Brain microvascular endothelial cell (primary cell): ENCODE measurements around the gene GRID2IP.

Experiments used
- DNase-seq: peaks from one replicate; pipeline ENCODE4 v3.0.0-alpha.2; 2020
- H3K27ac ChIP-seq: fragments of 250-450 bp; sonication (Bioruptor Pico); 2 replicates; pipeline ENCODE4 v1.5.1; 2020; ENCODE audit warnings: mild to moderate bottlenecking, moderate library complexity
- H3K27me3 ChIP-seq: fragments of 250-450 bp; sonication (Bioruptor Pico); replicated peaks from 2 replicates; pipeline ENCODE4 v1.5.1; 2020; ENCODE audit warnings: mild to moderate bottlenecking
- H3K36me3 ChIP-seq: fragments of 250-450 bp; sonication (Bioruptor Pico); replicated peaks from 2 replicates; pipeline ENCODE4 v1.5.1; 2020; ENCODE audit warnings: mild to moderate bottlenecking
- H3K4me3 ChIP-seq: 2 replicates; pipeline ENCODE4 v1.5.1; 2011; ENCODE audit warnings: low read depth, mild to moderate bottlenecking, control low read depth, low read length, moderate library complexity
- in situ Hi-C: cut with HindIII; loops from 2 replicates; pipeline ENCODE4 v1.10.0; 2017; ENCODE audit warnings: low sequenced_read_pairs, low pct_ligation_motif_present
- TF ChIP-seq, protein P1 (sequence below): IDR thresholded peaks from 2 replicates; pipeline ENCODE4 v1.5.1; 2011; ENCODE audit warnings: low read depth, mild to moderate bottlenecking, moderate library complexity, low read length, control low read depth, inconsistent platforms; ENCODE audit errors: missing control alignments

GRID2IP gene

DNA sequence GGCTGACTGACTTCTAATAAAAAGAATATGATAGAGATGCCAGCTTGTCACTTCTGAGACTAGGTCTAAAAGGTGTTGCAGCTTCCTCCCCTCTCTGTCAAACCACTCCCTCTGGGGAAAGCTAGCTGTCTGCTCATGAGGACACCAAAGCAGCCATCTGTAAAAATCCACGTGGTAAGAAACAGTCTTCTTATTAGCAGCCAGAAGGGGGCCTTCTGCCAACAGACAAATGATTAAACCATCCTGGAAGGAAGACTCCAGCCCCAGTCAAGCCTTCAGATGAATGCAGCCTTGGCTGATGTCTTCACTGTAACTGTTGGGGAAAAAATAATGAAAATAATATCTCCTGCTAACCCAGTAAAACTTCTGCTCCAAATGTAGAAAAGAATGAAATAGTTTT, 61.6 kb downstream of the GRID2IP start:
- no peaks in the 10 kb centered on the region for H3K36me3 ChIP-seq
- DNase-seq = no peak
- TF ChIP-seq, protein P1, sequence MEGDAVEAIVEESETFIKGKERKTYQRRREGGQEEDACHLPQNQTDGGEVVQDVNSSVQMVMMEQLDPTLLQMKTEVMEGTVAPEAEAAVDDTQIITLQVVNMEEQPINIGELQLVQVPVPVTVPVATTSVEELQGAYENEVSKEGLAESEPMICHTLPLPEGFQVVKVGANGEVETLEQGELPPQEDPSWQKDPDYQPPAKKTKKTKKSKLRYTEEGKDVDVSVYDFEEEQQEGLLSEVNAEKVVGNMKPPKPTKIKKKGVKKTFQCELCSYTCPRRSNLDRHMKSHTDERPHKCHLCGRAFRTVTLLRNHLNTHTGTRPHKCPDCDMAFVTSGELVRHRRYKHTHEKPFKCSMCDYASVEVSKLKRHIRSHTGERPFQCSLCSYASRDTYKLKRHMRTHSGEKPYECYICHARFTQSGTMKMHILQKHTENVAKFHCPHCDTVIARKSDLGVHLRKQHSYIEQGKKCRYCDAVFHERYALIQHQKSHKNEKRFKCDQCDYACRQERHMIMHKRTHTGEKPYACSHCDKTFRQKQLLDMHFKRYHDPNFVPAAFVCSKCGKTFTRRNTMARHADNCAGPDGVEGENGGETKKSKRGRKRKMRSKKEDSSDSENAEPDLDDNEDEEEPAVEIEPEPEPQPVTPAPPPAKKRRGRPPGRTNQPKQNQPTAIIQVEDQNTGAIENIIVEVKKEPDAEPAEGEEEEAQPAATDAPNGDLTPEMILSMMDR = peak; percentile 11
- in situ Hi-C loops = no loop called here
- H3K27ac ChIP-seq = no peak overlapping the region
- no peak overlapping the region for H3K4me3 ChIP-seq
- no peaks in the 10 kb centered on the region for H3K27me3 ChIP-seq

- Histone ChIP-seq H3K27ac (no peak overlapping the region), H3K36me3 (peaks cover 12% of the 10 kb centered on the region), H3K27me3 (no peaks in the 10 kb centered on the region), H3K4me3 (no peak overlapping the region)
- no peak for DNase-seq
- TF ChIP-seq, protein P1 = no peak
- in situ Hi-C loops = no loop called here
Observed at GRCh38 chr7:6487184-6487545, 64.1 kb downstream of the GRID2IP start.

GRCh38 chr7:6486438-6487183, 64.7 kb downstream of the GRID2IP start:
- Histone ChIP-seq H3K36me3 (peaks cover 15% of the 10 kb centered on the region), H3K27me3 (no peaks in the 10 kb centered on the region), H3K4me3 (no peak overlapping the region), H3K27ac (no peak overlapping the region)
- TF ChIP-seq, protein P1 = no peak
- in situ Hi-C loops = no loop called here
- no peak for DNase-seq

DNA sequence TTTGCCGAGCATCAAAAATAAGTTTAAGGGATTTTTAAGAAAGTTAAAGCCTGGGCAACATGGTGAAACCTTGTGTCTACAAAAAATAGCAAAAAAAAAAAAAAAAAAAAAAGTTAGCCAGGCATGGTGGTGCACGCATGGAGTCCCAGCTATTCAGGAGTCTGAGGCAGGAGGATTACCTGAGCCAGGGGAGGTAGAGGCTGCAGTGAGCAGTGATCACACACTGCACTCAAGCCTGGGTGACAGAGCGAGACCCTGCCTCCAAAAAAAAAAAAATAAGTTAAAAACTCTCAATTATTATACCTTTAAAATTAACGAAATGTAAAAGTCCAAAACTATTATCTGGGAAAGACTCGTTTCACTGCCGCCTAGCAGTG, 68.5 kb downstream of the GRID2IP start:
- TF ChIP-seq, protein P1 = peak; percentile 1
- peak overlapping the region; percentile 99 for H3K27ac ChIP-seq
- no peaks in the 10 kb centered on the region for H3K27me3 ChIP-seq

DNA sequence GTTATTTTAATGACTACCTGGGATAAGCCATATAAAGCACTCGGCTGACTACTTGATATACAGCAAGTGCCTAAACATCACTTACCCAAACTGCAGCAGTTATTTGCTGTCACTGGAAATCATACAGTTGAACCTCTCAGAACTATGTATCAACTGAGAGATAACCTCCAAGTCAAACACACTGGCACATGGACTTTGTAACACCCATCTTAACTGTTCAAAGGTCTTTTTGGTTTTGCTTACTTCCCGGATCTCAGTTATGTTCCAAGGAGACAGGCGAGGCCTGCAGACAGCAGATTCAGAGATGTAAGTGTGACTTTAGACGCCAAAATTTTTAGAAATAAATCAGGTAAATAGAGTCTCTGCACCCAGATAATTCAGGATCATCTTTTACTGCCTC, 69.0 kb downstream of the GRID2IP start:
- no peak for DNase-seq
- Histone ChIP-seq H3K36me3 (peaks cover 35% of the 10 kb centered on the region), H3K27me3 (no peaks in the 10 kb centered on the region), H3K4me3 (peak overlapping the region; percentile 92), H3K27ac (no peak overlapping the region)
- TF ChIP-seq, protein P1 = no peak
- in situ Hi-C loops = no loop called here

More for the DNA sequence above, 68.5 kb downstream of the GRID2IP start:
- H3K36me3 ChIP-seq = peaks cover 33% of the 10 kb centered on the region
- in situ Hi-C loops = no loop called here
- no peak for DNase-seq
- peak overlapping the region; percentile 92 for H3K4me3 ChIP-seq

GRCh38 chr7:6481445-6481844, 69.8 kb downstream of the GRID2IP start:
- H3K27ac ChIP-seq = no peak overlapping the region
- no peaks in the 10 kb centered on the region for H3K27me3 ChIP-seq
- peaks cover 38% of the 10 kb centered on the region for H3K36me3 ChIP-seq
- TF ChIP-seq, protein P1 = no peak
- in situ Hi-C loops = no loop called here
- no peak for DNase-seq
- peak overlapping the region; percentile 12 for H3K4me3 ChIP-seq
